PC-3 (cell line): ENCODE data around the gene MAPK9.

Source experiments
- CTCF ChIP-seq: fragments of 300-600 bp; sonication (generic); conservative IDR thresholded peaks from 2 replicates; pipeline ENCODE4 v1.5.1; 2017; ENCODE audit warnings: antibody characterized with exemption, low read depth, mild to moderate bottlenecking, low read length
- EZH2 ChIP-seq: fragments of 300-600 bp; sonication (generic); IDR thresholded peaks from one replicate; pipeline ENCODE4 v1.6.1; 2017; ENCODE audit warnings: antibody characterized with exemption, mild to moderate bottlenecking, low read length; ENCODE audit not compliant: unreplicated experiment

- no peak for TF ChIP-seq CTCF
- TF ChIP-seq EZH2 = no peak
Measured at GRCh38 chr5:180193749-180194375, 98.0 kb downstream of the MAPK9 start.
